ENCODE results near the gene TERT. TPM values are rescaled to one million over a fixed set of nuclear protein-coding genes. Genes with fewer than 3 reads are reported as not detected.
A peak's percentile ranks its signal among the peaks of the same experiment; 100 is the strongest.
"Not testable (repeated sequence)": the region's sequence is repeated elsewhere in the genome, so short reads cannot be mapped to it uniquely, and the experiment has no call there.

The TERT gene
- total RNA-seq, 2 experiments from 2014 or later, result 4.7 to 7.3 TPM

DNA sequence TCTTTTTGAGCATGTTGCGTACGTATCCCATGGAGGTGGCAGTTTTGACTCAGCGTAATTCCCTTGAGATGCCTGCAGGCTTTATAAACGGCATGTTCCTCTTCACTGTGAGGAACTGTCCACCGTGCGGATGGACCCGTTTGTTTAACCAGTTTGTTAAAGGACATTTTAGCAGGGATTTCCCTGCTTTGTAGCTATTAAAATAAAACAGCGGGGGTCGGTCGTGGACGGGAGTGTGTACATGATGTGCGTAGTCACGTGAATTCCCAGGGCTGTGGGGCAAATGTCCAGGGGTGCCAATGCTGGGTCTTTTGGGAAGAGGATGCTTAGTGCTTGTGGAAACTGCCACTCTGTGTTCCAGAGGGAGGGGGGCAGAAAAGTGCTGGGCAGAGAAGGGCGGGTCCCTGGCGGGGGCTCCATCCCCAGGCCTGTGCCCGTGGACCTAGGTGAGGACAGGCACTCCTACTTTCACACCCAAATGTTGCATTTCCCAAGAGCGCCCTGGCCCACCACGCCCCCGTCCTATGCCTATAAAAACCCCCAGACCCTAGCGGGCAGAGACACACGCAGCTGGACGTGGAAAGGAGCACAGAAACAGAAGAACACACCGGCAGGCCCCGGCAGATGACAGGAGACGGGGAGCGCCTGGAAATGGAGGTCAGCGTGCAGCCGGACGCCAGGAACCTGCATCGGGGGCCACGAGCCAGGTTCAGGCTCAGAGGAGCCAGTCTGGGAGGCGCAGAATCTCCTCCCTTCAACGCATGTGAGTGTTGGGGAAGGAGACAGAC is 4.0 kb upstream of the TERT start:
- Mint-ChIP-seq H3K4me1 (ENCODE audit: low read depth) (peaks cover 1% of the 10 kb centered on the region), H3K27me3 (no peaks in the 10 kb centered on the region), H3K9me3 (peaks cover 4% of the 10 kb centered on the region), H3K36me3 (no peaks in the 10 kb centered on the region), H3K4me3 (no peak overlapping the region), H3K27ac (no peak overlapping the region)
- CTCF ChIA-PET, result no interaction called here
- POLR2A ChIA-PET, result no interaction called here
- intact Hi-C loops (cut with micrococcal nuclease), result loop anchor here (10.0 kb wide), 1 partner anchor 46 kb away; the partner anchor contains the start of gene CLPTM1L
- DNase-seq, result no peak

DNA sequence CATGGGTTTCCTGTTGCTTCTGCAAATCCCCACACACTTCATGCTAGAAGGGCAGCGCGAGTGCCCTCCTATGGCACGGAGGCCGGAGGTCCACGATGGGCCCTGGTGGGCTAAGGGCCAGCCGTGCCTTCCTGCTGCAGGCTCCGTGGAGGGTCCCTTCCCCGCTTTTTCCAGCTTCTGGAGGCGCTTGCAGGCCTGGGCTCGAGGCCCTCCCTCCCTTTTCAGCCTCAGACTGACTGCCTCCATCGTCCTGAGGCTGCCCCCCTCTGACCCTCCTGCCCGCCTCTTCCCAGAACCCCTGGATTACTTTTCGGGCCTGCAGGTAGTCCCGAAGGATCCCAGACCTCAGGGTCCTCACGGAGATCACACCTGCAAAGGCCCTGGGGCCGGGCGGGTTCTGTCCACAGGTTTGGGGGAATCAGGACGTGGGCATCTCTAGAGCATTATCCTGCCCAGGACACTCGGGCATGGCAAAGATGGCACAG is 3.2 kb upstream of the TERT start:
- H3K4me3 Mint-ChIP-seq, result no peak overlapping the region
- peaks cover 5% of the 10 kb centered on the region for H3K4me1 Mint-ChIP-seq (ENCODE audit: low read depth)
- H3K27ac Mint-ChIP-seq, result no peak overlapping the region
- CTCF ChIA-PET, result no interaction called here
- H3K9me3 Mint-ChIP-seq, result peaks cover 4% of the 10 kb centered on the region
- no peaks in the 10 kb centered on the region for H3K36me3 Mint-ChIP-seq
- POLR2A ChIA-PET, result no interaction called here
- DNase-seq, result no peak
- no peaks in the 10 kb centered on the region for H3K27me3 Mint-ChIP-seq
- intact Hi-C loops (cut with micrococcal nuclease), result loop anchor here (10.0 kb wide), 1 partner anchor 47 kb away; the partner anchor contains the start of gene CLPTM1L

DNA sequence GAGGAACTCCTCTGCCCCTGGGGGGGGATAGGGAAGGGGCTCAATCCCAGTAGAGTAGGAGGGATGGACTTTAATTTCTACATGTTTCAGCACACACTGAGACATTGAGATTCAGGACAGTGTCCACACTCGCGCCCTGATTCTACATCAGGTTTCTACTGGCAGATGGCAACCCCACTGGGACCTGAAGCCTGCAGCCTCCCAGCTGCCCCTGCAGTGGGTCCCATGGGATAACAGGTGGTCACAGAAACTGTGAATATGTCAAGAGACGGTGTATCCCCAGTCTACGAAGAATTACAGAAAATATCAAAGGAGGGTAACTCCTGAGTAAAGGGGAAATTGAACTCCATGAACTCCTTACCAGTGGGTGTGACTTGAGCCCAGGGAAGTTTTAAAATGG is 2.4 kb upstream of the TERT start:
- intact Hi-C loops (cut with micrococcal nuclease), result loop anchor here (10.0 kb wide), 1 partner anchor 48 kb away; the partner anchor contains the start of gene CLPTM1L
- peaks cover 5% of the 10 kb centered on the region for H3K4me1 Mint-ChIP-seq (ENCODE audit: low read depth)
- ChIA-PET POLR2A (no interaction called here), CTCF (interaction anchor here (1.2 kb wide), 1 partner anchor 10 kb away, joined by 3 read pairs; no protein-coding TSS in a partner anchor)
- H3K27ac Mint-ChIP-seq, result no peak overlapping the region
- H3K27me3 Mint-ChIP-seq, result no peaks in the 10 kb centered on the region
- no peak for DNase-seq
- peaks cover 1% of the 10 kb centered on the region for H3K9me3 Mint-ChIP-seq
- H3K4me3 Mint-ChIP-seq, result no peak overlapping the region
- no peaks in the 10 kb centered on the region for H3K36me3 Mint-ChIP-seq

DNA sequence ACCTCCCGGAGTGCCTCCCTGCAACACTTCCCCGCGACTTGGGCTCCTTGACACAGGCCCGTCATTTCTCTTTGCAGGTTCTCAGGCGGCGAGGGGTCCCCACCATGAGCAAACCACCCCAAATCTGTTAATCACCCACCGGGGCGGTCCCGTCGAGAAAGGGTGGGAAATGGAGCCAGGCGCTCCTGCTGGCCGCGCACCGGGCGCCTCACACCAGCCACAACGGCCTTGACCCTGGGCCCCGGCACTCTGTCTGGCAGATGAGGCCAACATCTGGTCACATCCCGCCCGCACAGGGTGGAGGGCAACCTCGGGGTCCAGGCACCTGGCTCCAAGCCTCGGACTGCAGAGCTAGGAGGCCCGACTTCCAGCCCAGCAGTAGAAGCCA is 776 bp upstream of the TERT start:
- intact Hi-C loops (cut with micrococcal nuclease), result loop anchor here (10.0 kb wide), 1 partner anchor 49 kb away; the partner anchor contains the start of gene CLPTM1L
- no peaks in the 10 kb centered on the region for H3K36me3 Mint-ChIP-seq

DNA sequence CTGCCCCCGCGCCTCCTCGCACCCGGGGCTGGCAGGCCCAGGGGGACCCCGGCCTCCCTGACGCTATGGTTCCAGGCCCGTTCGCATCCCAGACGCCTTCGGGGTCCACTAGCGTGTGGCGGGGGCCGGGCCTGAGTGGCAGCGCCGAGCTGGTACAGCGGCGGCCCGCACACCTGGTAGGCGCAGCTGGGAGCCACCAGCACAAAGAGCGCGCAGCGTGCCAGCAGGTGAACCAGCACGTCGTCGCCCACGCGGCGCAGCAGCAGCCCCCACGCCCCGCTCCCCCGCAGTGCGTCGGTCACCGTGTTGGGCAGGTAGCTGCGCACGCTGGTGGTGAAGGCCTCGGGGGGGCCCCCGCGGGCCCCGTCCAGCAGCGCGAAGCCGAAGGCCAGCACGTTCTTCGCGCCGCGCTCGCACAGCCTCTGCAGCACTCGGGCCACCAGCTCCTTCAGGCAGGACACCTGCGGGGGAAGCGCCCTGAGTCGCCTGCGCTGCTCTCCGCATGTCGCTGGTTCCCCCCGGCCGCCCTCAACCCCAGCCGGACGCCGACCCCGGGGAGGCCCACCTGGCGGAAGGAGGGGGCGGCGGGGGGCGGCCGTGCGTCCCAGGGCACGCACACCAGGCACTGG is 548 bp downstream of the TERT start:
- no peaks in the 10 kb centered on the region for H3K36me3 Mint-ChIP-seq
- POLR2A ChIA-PET, result interaction anchor here (1.4 to 1.5 kb wide), 2 partner anchors 21 to 50 kb away, joined by 5 to 6 read pairs; partner anchors contain the start of gene CLPTM1L
- intact Hi-C loops (cut with micrococcal nuclease), result loop anchor here (10.0 kb wide), 1 partner anchor 50 kb away; the partner anchor contains the start of gene CLPTM1L
- DNase-seq, result no peak
- H3K27me3 Mint-ChIP-seq, result no peaks in the 10 kb centered on the region
- CTCF ChIA-PET, result interaction anchor here (1.0 kb wide), 1 partner anchor 125 kb away, joined by 3 read pairs; no protein-coding TSS in a partner anchor
- no peaks in the 10 kb centered on the region for H3K9me3 Mint-ChIP-seq
- H3K4me1 Mint-ChIP-seq (ENCODE audit: low read depth), result peaks cover 5% of the 10 kb centered on the region
- no peak overlapping the region for H3K27ac Mint-ChIP-seq
- H3K4me3 Mint-ChIP-seq, result peak overlapping the region; percentile 23

More for the DNA sequence above, 776 bp upstream of the TERT start:
- DNase-seq, result no peak
- Mint-ChIP-seq H3K27ac (no peak overlapping the region), H3K27me3 (no peaks in the 10 kb centered on the region), H3K4me1 (ENCODE audit: low read depth) (peaks cover 5% of the 10 kb centered on the region), H3K4me3 (peak overlapping the region; percentile 49), H3K9me3 (no peaks in the 10 kb centered on the region)
- ChIA-PET CTCF (no interaction called here), POLR2A (interaction anchor here (0.6 to 1.5 kb wide), 3 partner anchors 20 to 49 kb away, joined by 3 to 6 read pairs (median 5); partner anchors contain the start of gene CLPTM1L)

DNA sequence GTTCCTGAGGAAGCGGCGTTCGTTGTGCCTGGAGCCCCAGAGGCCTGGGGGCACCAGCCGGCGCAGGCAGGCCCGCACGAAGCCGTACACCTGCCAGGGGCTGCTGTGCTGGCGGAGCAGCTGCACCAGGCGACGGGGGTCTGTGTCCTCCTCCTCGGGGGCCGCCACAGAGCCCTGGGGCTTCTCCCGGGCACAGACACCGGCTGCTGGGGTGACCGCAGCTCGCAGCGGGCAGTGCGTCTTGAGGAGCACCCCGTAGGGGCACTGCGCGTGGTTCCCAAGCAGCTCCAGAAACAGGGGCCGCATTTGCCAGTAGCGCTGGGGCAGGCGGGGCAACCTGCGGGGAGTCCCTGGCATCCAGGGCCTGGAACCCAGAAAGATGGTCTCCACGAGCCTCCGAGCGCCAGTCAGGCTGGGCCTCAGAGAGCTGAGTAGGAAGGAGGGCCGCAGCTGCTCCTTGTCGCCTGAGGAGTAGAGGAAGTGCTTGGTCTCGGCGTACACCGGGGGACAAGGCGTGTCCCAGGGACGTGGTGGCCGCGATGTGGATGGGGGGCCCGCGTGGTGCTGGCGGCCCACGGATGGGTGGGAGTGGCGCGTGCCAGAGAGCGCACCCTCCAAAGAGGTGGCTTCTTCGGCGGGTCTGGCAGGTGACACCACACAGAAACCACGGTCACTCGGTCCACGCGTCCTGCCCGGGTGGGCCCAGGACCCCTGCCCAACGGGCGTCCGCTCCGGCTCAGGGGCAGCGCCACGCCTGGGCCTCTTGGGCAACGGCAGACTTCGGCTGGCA is 1.3 kb downstream of the TERT start:
- intact Hi-C loops (cut with micrococcal nuclease), result loop anchor here (10.0 kb wide), 1 partner anchor 51 kb away; the partner anchor contains the start of gene CLPTM1L
- POLR2A ChIA-PET, result interaction anchor here (1.5 kb wide), 1 partner anchor 51 kb away, joined by 5 read pairs; the partner anchor contains the start of gene CLPTM1L
- no peaks in the 10 kb centered on the region for H3K9me3 Mint-ChIP-seq

DNA sequence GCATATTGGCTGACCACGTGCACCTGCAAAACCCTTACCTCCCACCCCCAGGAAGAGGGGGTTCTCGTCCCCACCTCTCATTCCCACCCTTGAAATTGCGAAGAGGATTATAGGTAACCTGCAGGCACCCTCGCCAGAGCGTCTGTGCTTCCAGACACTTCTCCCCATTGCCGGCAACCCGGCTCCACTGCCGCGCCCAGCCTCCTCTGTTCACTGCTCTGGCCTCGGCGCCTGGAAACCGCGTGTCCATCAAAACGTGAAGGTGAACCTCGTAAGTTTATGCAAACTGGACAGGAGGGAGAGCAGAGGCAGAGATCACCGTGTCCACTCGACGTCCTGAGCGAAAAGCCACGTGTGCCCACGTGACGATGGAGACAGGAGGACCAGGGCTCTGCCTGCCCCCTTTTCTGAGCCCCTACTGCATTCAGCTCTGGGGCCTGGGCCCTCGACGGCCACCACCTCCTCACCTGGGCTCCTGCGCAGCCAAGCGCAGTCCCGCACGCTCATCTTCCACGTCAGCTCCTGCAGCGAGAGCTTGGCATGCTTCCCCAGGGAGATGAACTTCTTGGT is 1.9 kb downstream of the TERT start:
- Mint-ChIP-seq H3K4me1 (ENCODE audit: low read depth) (peaks cover 5% of the 10 kb centered on the region), H3K36me3 (no peaks in the 10 kb centered on the region), H3K27ac (no peak overlapping the region), H3K4me3 (no peak overlapping the region), H3K27me3 (no peaks in the 10 kb centered on the region), H3K9me3 (peaks cover 5% of the 10 kb centered on the region)
- intact Hi-C loops (cut with micrococcal nuclease), result loop anchor here (10.0 kb wide), 1 partner anchor 52 kb away; the partner anchor contains the start of gene CLPTM1L
- ChIA-PET POLR2A (interaction anchor here (0.6 kb wide), 1 partner anchor 25 kb away, joined by 3 read pairs; no protein-coding TSS in a partner anchor), CTCF (no interaction called here)
- DNase-seq, result no peak

More for the DNA sequence above, 1.3 kb downstream of the TERT start:
- CTCF ChIA-PET, result interaction anchor here (1.0 kb wide), 1 partner anchor 124 kb away, joined by 3 read pairs; no protein-coding TSS in a partner anchor
- Mint-ChIP-seq H3K4me1 (ENCODE audit: low read depth) (peaks cover 5% of the 10 kb centered on the region), H3K27ac (no peak overlapping the region), H3K4me3 (peak overlapping the region; percentile 48), H3K36me3 (no peaks in the 10 kb centered on the region), H3K27me3 (no peaks in the 10 kb centered on the region)
- no peak for DNase-seq

DNA sequence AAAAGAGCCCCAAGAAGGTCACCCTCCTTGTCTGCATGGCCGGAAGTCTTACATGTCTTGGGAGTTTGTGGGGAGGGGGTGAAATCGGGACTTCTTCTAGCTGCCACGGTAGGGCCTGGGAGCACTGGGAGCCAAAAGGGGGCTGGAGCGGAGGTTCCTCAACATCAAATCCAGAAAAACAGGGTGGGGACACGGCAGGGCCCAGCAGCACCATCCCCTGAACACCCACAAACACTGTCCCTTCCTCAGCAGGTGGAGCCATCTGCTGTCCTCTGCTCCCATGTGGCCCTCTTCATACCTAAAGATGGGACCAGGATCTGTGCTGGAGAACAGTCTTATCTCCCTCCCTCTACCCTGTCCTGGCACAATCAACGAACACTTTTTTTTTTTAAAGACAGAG is 2.7 kb downstream of the TERT start:
- intact Hi-C loops (cut with micrococcal nuclease), result loop anchor here (10.0 kb wide), 1 partner anchor 53 kb away; the partner anchor contains the start of gene CLPTM1L
- ChIA-PET CTCF (no interaction called here), POLR2A (interaction anchor here (0.6 kb wide), 1 partner anchor 25 kb away, joined by 3 read pairs; no protein-coding TSS in a partner anchor)
- Mint-ChIP-seq H3K9me3 (peaks cover 5% of the 10 kb centered on the region), H3K27me3 (no peaks in the 10 kb centered on the region), H3K27ac (no peak overlapping the region), H3K36me3 (no peaks in the 10 kb centered on the region), H3K4me3 (no peak overlapping the region), H3K4me1 (ENCODE audit: low read depth) (peaks cover 5% of the 10 kb centered on the region)
- no peak for DNase-seq

DNA sequence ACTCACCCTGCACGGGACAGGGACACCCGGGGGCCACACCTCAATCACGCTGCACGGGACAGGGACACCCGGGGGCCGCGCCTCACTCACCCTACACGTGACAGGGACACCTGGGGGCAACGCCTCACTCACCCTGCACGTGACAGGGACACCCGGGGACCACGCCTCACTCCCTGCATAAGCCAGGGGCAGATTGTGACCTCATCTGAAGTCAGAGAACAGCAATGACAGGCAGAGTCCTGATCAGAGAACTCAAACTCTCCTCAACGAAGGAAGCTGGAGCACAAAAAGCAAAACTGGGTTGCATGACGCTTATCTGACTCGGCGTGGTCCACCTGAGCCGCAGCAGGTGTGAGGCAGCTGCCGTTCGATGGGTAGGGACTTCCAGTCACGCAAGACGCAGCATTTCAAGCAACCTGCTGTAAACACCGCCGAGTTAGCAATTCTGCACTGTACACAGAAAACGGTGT is 3.2 kb downstream of the TERT start:
- Mint-ChIP-seq H3K4me3 (no peak overlapping the region), H3K36me3 (no peaks in the 10 kb centered on the region), H3K9me3 (peaks cover 5% of the 10 kb centered on the region), H3K27me3 (no peaks in the 10 kb centered on the region), H3K4me1 (ENCODE audit: low read depth) (peaks cover 5% of the 10 kb centered on the region), H3K27ac (no peak overlapping the region)
- POLR2A ChIA-PET, result no interaction called here
- intact Hi-C loops (cut with micrococcal nuclease), result loop anchor here (10.0 kb wide), 1 partner anchor 53 kb away; the partner anchor contains the start of gene CLPTM1L
- no peak for DNase-seq
- CTCF ChIA-PET, result no interaction called here

DNA sequence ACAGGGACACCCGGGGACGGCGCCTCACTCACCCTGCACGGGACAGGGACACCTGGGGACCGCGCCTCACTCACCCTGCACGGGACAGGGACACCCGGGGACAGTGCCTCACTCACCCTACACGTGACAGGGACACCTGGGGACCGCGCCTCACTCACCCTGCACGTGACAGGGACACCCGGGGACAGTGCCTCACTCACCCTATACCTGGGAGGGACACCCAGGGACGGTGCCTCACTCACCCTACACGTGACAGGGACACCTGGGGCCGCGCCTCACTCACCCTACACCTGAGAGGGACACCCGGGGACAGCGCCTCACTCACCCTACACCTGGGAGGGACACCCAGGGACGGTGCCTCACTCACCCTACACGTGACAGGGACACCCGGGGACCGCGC is 3.9 kb downstream of the TERT start:
- DNase-seq; H3K36me3 Mint-ChIP-seq; H3K27me3 Mint-ChIP-seq; H3K4me1 Mint-ChIP-seq (ENCODE audit: low read depth); H3K9me3 Mint-ChIP-seq; H3K4me3 Mint-ChIP-seq; CTCF ChIA-PET; H3K27ac Mint-ChIP-seq; POLR2A ChIA-PET: not testable (repeated sequence)
- intact Hi-C loops (cut with micrococcal nuclease), result loop anchor here (10.0 kb wide), 1 partner anchor 54 kb away; the partner anchor contains the start of gene CLPTM1L

DNA sequence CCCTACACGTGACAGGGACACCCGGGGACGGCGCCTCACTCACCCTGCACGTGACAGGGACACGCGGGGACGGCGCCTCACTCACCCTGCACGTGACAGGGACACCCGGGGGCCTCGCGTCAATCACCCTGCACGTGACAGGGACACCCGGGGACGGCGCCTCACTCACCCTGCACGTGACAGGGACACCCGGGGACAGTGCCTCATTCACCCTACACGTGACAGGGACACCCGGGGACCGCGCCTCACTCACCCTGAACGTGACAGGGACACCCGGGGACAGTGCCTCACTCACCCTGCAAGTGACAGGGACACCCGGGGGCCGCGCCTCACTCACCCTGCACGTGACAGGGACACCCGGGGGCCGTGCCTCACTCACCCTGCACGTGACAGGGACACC is 5.3 kb downstream of the TERT start:
- H3K4me3 Mint-ChIP-seq; H3K4me1 Mint-ChIP-seq (ENCODE audit: low read depth); H3K27ac Mint-ChIP-seq; H3K27me3 Mint-ChIP-seq; H3K36me3 Mint-ChIP-seq; DNase-seq; H3K9me3 Mint-ChIP-seq; CTCF ChIA-PET; intact Hi-C loops (cut with micrococcal nuclease); POLR2A ChIA-PET: not testable (repeated sequence)
